Mammary epithelial cell (primary cell): Measurements from ENCODE around the gene IGSF21.

Experiments
- EZH2 ChIP-seq: IDR thresholded peaks from 2 replicates; pipeline ENCODE4 v1.6.1; 2012; ENCODE audit warnings: low read length, inconsistent platforms, borderline replicate concordance
- TF ChIP-seq, protein P1 (sequence below), 2 donors: IDR thresholded peaks in 1 of 2; conservative IDR thresholded peaks in 1 of 2; 2 replicates each; pipeline ENCODE4 v1.5.1; 2011 to 2012; ENCODE audit warnings: inconsistent platforms in 2 of 2, low read length in 2 of 2, mild to moderate bottlenecking in 2 of 2, control low read depth in 1 of 2, low read depth in 1 of 2; ENCODE audit not compliant: insufficient read depth in 1 of 2; ENCODE audit errors: extremely low read depth in 1 of 2

DNA sequence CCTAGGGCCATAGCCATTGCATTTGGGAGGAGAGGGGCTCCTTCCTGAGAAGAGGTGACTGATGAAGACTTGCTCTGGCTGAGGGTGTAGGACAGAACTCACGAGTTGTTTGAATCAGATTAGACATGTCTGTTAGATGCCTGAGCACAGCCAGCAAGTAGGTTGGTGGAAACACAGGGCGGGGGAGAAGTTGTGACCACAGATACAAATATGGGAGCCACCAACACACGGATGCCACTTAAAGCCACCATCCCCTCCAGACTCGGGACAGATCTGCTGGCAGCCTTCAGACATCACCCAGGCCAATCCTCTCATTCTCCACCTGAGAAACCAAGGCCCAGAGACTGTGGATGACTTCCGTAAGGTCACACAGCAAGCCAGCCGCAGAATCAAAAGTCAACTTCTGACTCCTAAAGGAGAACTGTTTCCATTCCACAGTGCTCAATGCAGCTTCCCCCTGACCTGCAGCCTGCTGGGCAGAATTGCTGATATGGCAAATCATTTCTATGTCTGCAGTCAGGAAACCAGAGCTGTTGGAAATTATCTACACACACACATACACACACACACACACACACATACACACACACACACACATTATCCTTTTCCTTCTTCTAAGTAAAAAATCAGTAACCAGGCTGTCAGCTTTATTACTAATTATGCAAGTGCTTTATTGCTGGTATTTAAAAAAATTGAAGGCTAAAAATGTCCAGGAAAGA, 196.7 kb downstream of the IGSF21 start:
- TF ChIP-seq, protein P1, sequence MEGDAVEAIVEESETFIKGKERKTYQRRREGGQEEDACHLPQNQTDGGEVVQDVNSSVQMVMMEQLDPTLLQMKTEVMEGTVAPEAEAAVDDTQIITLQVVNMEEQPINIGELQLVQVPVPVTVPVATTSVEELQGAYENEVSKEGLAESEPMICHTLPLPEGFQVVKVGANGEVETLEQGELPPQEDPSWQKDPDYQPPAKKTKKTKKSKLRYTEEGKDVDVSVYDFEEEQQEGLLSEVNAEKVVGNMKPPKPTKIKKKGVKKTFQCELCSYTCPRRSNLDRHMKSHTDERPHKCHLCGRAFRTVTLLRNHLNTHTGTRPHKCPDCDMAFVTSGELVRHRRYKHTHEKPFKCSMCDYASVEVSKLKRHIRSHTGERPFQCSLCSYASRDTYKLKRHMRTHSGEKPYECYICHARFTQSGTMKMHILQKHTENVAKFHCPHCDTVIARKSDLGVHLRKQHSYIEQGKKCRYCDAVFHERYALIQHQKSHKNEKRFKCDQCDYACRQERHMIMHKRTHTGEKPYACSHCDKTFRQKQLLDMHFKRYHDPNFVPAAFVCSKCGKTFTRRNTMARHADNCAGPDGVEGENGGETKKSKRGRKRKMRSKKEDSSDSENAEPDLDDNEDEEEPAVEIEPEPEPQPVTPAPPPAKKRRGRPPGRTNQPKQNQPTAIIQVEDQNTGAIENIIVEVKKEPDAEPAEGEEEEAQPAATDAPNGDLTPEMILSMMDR (conservative IDR thresholded peaks at IDR 0.05 in 1 of 2, IDR thresholded peaks at IDR 0.05 in 1 of 2; ENCODE audit: extremely low read depth in 1 of 2, insufficient read depth in 1 of 2, low read depth in 1 of 2, low read length in 2 of 2) = no peak
- no peak for TF ChIP-seq EZH2
